NCI-H345 treated with DMSO at 0.1 percent for 48 hours (cell line): ENCODE results near the gene TPP1.

Experiments used
- DNase-seq: peaks from one replicate; lab custom pipeline; 2025; ENCODE audit not compliant: unreplicated experiment; lab: John Stamatoyannopoulos, UW

The TPP1 gene

DNA sequence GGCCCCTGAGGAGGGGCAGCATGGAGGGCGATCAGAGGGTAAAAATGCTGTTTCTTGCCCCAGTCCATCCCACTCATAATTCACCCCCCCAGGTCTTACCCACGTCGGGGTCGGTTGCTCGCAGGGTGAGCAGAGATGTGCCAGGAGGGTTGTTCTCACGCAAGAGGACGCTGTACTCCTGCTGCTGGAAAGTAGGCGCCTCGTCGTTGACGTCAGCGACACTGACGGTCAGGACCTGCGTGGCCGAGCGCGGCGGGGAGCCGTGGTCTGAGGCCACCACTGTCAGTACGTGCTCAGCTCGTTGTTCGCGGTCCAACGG lies 10.3 kb upstream of the TPP1 start:
- DNase-seq, result no peak

DNA sequence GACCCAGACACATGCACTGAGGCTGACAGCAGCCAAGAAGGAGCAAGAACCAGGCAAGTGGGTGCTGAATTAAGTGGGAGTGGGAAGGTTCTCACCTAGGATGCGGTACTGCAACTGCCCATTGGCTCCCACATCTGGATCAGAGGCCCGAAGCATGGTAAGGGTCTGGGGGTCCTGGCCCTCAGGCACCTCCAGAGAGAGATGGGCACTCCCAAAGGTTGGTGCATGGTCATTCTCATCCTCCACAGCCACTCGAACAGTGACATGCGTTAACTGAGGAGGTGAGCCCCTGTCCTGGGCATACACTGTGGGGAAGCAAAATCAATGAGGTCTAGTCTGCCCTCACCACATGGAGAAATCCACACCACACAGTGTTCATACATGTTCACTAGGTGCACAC lies 9.3 kb upstream of the TPP1 start:
- DNase-seq, result no peak

DNA sequence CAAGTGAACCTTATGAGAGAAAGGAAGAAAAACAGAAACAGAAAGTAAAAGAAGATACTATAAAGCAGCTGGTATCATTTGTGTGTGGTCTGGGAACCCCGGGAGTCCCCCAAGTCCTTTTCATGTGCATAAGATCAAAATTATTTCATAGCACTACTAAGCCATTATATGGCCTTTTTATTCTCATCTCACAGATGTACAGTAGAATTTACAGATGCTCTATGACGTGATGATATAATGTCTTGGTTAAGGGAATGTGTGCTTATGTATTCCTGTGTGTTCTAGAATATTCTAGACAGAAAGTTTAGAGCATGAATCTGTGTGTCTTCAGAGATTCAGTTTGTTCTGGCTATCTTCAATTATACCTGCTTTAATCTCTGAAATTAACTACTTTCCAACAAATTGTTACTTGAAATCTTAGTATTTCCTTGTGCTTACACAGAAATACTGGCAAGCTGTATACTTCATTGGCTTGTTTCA lies 8.6 kb upstream of the TPP1 start:
- DNase-seq, result no peak

DNA sequence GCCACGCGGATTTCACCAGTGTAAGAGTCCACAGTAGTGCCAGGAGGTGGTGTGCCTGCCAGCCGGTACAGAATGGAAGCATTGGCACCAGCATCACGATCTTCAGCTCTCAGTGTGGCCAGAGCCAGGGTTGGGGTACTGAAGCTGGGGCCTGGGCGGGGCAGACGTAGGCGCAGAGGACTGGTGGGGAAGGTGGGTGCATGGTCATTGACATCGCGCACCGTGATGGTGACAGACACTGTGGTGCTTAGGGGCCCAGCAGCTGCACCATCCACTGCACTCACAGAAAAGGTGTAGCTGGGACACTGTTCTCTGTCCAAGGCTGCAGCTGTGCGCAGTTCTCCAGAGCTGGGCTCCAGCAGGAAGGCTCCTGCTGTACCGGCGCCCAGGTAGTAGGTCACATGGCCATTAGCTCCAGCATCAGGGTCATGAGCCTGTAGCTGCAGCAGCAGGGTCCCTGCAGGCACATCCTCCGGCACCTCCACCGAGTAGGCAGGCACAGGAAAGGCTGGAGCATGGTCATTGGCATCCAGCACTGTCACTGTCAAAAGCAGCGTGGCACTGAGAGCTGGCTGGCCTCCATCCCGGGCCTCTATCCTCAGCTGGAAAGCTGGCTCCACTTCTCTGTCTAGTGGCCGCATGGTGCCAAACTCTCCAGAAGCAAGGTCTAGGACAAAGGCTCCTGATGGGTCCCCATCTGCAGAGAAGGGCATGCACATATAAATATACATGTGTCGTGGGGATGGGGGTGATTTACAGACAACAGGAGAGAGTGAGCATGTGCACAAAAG lies 7.9 kb upstream of the TPP1 start:
- no peak for DNase-seq

DNA sequence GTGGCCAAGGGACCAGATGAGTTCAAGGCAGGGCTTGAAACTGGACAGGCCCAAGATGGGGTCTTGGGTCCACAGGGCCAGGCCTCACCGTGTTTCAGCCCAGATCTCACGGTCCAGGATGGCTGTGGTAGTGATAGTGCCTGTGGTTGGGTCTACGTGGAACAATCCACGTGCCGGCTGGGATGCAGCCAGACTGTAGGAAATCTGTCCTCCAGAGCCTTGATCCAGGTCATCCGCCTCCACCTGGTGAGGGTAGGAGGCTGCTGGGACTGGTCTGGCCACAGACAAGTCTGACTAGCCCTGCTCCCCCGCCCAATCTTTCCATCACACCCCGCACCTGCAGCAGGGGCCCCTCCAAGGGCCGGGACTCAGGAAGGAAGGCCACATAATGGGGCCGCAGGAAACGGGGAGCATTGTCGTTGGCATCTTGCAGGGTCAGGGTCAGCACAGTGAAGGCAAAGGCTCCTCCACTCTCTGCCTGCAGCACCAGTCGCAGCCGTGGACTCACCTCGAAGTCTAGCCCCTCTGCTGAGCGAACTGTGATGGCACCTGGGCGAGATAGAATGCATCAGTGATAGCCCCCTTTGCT lies 6.7 kb upstream of the TPP1 start:
- no peak for DNase-seq

DNA sequence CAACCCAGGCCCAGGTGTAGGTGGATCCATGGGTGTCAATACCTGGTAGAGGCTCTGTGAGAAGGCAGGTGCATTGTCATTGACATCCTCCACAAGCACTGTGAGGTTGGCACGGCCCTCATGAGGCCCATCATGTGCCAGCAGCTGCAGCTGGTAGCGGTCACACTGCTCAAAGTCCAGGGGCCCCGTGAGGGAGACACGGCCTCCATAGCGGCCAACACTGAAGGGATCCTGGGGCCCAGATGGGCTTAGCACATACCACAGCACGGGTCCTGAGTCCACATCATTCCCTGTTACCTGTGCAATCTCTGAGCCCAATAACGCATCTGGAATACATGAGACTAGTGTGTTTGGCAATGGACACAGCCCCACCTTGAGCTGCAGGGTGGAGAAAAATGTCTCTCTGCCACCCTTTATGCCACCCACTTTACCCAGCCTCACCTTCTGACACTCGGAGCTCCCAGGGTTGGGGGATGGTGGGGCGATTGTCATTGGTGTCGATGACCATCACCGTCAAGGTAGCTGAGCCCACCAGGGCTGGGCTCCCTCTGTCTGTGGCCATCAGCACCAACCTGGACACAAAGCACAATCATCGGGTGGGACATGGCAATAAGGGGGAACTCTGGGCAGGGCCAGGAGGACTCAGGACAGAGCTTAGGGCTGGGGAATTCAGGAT lies 6.1 kb upstream of the TPP1 start:
- DNase-seq, result no peak

DNA sequence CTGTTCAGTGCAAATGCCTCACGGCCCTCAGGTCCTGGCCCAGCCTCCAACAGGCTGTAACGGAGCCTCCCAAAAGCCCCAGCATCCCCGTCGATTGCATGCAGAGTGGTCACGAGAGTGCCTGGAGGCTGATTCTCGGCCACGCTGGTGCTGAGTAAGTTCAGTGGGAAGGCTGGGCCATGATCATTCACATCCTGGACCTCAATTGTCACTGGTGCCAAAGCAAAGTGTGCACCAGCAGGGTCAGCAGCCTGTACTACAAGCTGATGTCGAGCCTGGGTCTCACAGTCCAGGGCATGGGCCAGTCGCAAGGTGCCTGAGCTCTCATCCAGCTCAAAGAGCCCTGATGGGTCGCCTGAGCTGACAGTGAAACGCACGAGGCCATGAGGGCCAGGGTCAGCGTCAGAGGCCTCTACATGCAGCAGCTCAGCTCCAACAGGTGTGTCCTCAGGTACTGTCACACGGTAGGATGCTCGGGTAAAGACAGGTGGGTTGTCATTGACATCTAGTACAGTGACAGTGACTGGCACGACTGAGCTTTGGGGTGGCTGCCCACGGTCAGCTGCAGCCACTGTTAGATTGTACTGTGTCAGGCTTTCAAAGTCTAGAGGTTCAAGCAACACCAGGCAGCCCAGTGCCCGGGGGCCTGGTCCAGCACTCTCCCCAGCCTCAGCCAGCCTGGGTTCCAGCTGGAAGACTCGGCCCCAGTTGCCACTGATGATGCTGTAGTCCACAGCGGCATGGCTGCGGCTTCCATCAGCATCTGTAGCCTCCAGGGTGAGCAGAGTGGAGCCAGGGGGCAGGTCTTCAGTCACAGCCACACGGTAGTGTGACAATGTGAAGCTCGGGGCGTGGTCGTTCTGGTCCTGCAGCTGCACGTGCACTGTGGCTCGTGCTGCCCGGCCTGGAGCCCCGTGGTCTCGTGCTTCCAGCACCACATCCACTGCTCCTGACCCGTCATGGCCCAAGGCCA lies 4.5 kb upstream of the TPP1 start:
- no peak for DNase-seq

DNA sequence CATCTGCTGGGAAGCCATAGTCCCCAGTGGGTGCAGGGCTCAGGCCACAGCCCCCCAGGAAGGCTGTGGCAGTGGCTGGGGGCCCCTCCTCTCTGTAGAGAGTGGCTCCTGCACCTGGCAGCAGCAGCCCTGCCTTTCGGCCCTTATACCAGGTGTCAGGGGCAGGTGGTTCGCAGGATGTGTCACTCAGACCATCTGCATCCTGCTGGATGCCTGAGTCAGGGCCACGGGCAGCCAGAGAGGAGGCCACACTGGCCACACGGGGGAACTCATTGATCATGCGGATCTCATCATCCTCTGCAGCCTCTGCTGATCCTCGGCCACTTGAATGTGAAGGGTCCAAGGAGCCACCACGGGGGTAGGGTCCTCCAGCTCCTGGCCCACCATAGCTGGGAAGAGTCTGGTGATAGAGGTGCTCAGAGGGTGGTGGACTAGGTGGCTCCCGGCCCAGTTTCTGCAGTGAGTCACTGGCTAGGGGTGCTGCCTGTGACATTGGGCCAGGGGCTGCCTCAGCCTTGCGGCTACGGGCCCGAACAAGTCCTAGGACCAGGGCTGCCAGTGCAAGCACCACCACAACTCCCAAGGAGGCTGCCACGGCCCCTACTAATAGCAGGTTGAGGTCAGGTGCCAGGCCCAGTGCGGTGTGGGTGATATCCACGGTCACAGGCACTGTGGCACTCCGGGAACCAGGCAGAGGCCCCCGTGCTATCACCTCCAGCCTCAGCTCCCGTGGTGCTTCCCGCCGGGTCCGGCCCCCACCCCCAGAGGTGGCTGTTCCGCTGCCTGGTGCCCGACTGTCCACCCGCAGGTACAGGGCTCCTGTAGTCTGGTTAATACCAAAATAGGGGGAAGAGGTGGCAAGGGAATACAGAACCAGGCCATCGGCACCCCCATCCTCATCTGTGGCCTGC lies 3.3 kb upstream of the TPP1 start:
- no peak for DNase-seq

DNA sequence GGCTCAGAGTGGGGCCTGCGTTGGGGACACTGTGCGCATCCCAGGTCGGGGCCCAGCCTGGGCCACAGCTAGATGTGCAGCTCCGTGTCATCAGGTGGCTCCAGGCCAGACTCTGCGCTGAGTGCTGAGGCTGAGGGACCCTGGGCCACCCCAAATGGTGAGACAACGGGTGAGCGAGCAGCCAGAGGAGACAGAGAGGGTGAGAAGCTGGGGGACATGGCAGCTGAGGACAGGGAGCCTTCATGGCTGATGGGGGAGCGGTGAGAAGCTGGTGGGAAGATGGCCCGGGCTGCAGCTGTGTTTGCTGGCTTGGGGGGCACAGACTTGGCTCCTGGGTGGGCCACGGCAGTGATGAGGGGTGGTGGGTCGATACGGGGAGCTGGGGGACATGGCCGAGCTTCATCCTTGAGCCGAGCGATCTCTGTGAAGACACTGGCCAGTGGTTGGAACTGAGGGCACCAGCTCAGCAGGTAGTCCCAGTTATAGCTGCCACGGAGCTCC lies 2.5 kb upstream of the TPP1 start:
- DNase-seq, result no peak

DNA sequence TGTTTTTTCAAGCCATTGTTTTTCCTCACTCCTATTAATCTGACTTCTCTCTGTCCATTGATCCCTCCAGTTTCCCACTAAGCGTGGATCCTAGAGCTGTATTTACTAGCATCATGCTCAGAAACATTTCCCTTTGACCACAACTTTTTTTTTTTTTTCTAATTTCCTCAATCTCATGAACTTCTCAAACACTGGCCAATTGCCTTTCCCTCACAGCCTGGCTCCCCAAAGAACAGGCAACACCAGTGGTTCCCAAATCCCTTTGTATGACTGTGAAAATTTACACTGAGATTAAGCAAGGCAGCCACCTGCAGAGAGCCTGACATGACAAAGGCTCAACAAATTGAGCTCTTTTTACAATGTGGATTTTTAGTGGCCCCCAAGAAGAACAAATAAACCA lies 1.4 kb upstream of the TPP1 start:
- DNase-seq, result no peak

DNA sequence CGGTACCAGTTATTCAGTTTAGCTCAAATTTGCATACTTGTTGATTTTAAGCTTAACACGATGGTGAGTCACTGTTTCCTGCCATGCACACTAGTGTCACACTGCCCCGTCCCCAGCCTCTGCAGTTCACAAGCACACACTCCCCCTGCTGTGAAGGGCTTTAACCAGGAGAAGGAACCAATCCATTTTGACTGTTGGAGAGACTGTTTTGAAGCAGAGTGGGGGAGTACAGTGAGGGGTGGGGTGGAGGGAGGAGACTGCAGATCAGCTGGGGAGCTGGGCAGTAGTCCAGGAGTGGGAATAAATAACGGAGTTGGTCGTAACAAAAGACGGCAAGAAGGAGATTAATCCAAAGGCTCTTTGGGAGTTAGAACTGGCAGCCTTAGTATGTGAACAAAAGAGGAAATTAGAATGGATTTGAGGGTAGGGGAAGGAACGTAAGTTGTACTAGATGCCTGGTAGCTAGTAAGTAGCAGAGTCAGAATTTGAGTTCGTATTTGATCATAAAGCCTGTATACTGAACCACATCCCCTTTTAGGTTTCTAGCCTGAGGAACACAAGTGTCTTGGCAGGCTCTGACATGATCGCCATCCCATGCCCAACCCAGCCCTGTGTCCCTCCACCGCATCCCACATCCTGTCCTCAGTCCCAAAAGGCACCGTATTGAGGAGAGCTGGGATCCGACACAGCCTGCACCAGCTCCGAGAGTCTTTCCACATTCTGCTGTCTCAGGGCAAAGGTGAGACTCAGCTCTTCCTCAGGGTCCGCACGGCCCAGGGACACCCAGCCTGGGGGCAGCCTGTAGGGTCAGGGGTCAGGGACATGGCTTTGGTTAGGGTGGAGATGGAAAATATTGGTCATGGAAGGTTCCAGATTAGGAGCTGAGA lies 862 bp downstream of the TPP1 start:
- DNase-seq, result no peak

DNA sequence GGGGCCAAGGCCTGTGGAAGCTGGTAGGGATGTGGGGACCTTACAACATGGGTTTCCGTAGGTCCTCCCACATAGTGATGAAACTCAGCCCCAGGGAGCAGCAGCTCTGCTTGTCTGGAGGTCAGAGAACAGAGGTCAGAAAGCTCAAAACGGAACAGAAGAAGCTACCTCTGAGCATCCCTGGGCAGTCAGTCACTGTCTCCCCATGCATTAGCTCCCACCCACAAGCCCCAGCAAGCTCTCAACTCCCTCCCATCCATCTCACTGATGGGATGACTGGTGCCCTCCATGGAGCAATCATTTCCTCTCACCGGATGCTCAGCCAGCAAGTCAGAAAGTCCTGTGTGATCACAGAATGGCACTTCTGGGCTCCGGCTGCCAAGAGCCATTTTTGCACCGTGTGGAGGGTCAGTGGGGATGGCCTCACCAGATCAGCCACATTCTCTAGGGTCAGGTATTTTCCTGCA lies 1.9 kb downstream of the TPP1 start:
- no peak for DNase-seq

DNA sequence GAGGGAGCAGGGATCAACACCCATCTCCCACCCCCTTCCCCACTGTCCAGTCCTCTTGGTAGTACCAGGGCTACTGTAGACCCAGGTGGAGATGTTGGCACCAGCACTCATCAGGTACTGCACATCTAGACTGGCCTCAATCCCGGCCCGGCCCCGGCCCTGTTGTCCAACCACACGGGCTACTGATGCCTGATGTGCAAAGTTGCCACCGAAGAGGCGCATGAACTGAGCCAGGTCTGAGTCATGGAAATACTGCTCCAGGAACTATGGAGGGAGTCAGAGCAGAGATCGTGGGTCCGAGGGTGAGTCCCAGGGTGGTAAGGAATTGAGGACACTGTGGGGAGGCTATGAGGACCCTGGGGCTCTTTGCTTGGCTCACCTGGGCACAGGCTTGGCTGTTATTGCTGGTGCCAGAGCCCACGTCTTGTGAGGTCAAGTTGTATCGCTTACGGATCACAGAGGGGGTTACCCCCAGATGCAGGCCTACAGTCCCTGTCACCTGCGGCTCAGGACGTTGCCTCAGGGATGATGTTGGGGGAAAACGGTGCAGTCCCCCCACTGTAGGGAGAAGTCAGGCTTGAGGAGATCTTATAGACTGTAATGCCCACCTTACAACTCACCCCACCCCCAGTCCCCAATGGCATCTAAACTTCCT lies 2.5 kb downstream of the TPP1 start:
- no peak for DNase-seq

DNA sequence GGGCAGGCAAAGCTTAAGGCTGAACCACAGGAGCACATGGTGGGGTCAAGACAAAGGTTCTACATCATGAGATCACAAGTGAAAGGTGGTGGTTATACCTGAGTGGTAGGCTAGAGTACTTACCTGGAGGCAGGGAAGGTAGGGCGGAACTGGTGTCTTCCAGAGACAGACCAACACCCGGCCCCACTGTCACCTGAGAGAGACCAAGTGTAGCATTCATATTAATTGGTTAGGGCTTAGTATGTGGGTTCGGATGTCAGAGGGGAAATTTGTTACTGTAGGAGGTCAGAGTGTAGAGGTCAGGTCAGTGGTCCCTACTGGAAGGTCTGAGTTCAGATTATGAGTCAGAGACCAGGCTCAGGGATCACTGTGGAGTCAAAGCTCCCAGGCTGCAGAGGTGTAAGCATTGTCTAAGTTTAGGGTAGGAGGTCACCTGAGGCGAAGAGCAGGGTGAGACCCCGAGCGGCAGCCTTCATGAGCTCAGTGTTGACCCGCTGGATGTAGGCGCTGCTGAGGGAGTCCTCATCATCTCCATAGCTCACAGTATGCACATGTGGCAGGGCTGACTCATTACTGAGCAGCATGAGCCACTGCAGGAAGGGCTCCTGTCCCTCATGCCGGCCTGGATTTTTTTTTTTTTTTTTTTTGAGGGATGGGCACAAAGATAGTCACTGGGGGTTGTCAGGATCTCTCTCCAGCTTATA lies 3.2 kb downstream of the TPP1 start:
- DNase-seq, result no peak

DNA sequence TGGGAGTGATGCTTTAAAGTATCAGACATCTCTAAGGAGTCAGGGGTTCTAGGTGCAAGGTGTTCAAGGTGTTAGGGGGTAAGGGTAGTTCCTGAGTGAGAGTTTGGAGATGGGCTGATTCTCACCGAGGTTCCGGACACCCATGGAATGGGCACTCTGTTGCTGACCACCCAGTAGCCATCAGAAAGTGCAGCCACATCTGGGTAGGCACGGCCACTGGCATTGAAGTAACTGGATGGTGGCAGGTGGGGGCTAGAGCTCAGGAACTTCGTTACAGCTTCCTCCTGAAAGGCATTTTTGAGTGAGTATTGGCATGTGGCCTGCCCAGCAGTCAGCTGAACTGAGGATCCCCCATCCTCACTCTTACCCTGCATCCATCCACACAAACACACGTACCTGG lies 4.2 kb downstream of the TPP1 start:
- no peak for DNase-seq

DNA sequence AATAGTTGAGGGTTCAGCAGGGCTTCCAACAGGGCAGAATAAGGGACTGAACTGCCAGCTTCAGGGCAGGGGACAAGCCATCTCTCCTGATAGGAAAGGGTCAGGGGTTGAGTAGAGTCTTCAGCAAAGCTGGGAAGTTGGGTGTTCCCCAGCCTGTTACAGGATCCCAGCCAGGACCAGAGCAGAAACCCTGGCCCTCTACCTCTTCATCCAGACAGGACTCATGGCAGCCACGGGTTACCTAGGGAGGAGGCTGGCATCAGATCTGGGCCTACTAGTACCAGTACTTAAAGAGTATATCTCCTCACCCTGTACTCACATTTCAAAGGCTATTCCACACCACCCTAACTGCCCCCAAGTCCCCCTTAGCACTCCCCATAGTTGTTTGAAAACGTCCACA lies 4.8 kb downstream of the TPP1 start:
- DNase-seq, result no peak

DNA sequence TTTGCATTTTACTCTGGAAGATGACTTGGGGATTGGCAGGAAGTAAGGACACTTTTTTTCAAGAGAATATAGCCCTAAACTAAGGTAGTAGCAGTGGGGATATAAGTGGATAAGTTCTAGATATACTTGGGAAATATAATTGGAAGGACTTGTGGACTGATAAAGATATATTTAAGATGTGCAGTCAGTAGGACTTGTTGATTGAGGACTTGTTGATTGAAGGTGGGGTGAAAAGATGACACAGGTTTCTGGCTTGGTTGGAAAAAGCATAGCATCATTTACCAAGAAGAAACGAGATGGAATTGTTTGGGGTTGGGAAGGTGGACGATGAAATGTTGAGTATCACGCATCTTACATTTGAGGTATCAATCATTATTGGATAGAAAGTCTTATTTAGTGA lies 5.7 kb downstream of the TPP1 start:
- DNase-seq, result no peak
